ENCODE results near the gene APCDD1.

APCDD1 gene

DNA sequence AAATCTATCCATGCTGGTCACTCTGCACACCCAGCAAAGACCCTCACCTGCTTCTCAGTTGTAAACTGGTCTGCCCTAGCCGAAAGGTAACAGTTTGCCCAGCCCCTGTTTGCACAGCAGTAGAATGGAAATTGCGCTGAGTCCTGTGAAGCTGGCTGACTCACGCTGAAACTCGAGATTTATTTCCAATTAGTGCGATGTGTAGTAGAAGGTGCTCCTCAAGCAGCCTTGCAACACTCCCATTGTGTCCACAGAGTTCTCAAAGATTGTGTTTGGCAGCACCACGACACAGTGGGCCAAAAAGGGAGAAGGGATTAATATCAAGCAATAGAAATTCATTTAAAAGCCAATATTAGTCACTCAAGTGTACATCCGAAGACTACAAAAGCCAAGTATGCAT lies 21.7 kb upstream of the APCDD1 start:
- no peak for DNase-seq (ENCODE audit: low spot score)

DNA sequence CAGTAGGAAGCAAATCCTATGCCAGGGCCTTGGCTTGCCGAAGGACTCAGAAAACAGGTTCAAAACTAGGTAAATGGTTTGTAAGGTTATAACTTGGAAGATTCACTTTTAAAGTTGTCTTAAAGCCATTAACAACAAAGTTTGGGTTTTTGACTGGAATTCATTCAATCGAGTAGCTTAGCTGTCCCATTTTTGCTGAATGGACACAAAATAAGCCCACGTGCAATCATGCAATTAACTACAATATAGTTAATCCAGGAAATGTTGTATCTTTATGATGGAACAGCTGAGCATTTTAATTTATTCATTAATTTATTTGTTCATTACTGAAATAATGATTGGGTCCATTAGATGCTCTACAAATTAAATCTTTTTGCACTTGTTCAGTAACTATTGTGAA lies 18.3 kb upstream of the APCDD1 start:
- no peak for DNase-seq (ENCODE audit: low spot score)

DNA sequence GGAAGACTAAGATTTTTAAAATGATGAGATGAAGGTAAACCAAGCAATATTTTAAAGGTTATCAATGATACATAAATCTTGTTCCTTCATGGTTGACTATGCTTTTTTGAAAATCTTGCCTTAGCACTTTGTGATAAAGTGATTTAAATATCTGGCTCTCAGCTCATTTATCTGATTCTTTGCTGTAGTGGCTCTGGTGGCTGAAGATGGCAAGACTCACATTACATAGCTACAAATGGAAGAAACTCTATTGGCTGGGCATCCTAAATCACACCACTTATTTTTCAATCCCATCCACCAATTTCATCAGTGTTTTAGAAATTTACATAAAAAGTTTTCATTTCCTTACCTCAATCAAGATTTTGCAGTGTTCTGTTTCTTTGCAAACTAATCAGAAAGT lies 16.6 kb upstream of the APCDD1 start:
- DNase-seq (ENCODE audit: low spot score), result no peak

DNA sequence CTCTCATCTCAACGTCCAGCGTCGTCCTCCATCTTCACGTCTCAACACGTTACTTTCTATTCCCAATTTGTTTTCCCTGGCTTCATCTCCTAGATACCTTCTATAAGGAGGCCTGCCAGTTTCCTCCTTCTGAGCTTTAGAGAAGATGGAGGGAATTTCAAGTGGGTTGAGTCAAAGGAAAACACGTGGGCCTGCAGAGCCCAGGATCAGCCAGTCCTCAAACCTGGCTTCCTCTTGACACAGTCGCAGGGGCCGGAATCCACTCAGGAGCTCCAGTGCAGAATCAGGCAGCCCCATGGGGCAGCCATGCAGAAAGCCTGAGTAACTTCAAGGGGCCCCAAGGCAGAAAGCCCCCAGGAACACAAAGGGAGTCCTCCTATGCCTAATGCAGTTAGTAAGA lies 14.5 kb upstream of the APCDD1 start:
- DNase-seq (ENCODE audit: low spot score), result no peak

DNA sequence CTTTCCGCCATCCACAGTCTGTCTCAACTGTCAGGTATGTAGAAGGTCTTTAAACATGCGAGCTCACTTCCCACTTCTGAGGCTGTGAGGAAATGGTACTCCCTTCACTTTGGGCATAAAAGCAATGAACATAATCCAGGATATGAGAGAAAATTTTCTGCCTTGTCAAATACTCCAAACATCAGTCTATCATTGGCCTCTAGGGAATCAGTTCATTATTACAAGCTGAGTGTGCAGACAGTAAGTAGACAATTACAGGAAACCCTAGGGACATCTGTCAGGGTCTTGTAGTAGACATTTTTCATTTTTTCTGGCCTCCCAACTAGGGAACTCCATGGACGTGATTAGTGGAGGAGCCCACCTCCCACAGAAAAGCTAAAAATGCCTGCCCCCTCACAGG lies 13.6 kb upstream of the APCDD1 start:
- DNase-seq (ENCODE audit: low spot score), result no peak

DNA sequence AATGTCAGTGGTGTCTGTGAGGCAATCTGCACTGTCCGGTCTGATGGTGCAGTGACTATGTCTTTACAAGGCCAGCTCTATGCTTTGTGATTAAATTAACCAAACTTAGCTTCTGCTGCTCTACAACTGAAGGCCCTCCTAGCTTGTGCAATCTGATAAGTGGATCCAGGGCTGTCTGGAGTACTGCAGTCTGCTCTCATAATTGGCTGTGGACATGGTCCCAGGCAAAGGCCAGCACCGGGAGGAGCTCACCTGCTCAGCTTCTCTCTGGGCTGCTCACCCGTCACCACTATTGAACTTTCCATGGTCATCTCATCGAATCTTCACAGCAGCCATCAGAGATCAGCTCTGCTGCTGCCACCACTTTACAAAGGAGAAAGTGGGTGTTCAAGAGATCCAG lies 13.0 kb upstream of the APCDD1 start:
- no peak for DNase-seq (ENCODE audit: low spot score)

DNA sequence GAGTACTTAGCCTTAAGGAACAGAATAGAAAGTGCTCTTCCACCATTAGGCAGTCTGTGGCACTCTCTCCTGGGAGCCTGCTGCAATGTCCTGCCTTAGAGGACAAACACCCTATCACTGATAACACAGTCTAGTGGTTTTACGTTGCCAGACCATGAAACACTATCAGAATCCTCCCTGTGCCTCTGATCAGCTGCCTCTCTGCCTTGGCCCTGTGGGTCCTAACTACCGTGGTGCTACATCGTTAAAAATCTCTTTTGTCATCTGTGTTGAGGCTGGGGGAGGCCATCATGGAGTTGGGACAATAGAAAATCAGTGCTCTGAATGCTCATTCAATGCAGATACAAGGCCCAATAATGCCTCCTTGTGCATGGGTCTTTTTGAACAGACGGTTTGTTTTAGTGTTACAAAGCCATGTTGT lies 11.9 kb upstream of the APCDD1 start:
- DNase-seq (ENCODE audit: low spot score), result no peak

DNA sequence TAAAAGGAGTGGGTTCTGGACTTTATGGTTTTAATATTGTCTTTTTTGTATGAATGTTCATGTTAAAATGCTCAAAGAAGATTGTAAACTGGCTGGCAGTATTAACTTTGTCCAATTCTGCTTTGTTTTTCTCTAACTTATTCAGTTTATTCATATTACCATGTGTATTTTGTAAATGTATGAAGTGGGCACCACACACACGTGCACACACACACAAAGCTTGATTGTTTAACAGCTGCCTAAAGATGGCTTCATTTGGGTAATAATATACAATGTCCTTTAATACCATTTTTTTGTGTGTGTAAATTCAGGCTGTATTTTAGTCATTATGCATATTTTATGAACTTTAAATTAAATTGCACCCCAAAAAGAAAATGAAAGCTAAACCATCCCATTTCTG lies 11.4 kb upstream of the APCDD1 start:
- DNase-seq (ENCODE audit: low spot score), result no peak

DNA sequence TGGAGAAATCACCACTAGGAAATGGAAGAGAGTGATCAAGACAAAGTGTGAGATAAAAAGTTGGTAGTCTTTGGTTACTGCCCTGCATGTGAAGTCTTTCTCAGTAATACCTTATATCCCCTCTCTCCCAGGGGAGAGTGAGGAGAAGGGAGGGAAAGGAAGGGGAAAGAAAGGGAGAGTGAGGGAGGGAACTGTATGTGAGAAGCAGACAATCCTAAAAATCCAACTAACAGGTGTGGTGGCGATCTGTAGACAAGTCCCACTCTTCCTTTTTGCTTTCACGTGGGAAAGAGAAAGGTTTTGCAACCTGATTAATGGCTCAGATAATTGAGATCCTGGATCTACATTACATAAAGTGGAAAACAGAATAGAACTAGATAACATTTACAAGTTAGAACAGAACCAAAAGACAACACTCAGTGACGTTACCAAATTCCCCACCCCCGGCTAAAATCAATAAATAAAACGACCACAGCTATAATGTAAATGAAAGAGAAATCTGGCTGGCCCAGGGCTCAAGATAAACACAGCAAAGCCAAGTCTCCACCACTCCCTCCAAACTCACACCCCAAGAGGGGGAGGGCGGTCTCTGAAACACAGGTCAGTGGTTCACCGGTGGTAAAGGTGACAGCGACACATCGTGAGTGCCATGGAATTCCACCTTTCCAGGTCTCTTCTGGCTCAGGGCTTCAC lies 10.0 kb upstream of the APCDD1 start:
- DNase-seq (ENCODE audit: low spot score), result no peak

DNA sequence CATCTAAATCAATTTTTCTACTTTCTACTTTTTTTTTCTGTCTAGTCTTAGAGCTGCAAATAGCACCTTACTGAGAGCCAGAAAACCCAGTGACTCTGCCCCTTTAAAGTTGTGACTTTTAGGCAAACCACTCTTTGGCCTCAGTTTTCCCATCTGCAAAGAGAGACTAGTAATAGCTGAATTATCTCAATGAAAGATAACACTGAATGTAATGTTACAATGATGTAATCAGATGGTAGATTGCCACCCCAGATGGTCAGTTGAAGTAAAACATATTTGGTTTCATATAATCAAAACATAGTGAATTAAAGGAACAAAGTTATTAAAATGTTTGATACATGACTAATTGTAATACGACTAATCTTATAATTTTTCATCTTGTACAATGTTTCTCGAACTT lies 5.0 kb upstream of the APCDD1 start:
- no peak for DNase-seq (ENCODE audit: low spot score)

DNA sequence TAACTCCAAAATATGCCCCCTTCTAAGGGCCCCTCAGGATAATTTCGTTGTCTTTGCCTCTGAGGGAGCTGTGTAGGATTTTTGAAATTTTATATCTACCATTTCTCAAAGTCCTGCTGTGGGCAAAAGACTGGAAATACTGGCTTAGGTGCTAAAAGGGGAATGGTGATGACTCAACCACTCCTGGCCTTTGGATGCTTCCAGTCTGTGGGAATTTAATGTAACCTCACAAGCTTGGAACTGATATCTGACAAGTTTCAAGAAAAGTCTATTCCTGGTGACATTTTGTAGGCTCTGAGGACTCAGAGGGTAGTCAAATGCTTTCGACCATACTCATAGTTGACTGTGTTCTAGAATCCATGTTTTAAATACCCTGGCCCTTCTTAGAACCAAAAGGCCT lies 3.4 kb upstream of the APCDD1 start:
- DNase-seq (ENCODE audit: low spot score), result no peak

DNA sequence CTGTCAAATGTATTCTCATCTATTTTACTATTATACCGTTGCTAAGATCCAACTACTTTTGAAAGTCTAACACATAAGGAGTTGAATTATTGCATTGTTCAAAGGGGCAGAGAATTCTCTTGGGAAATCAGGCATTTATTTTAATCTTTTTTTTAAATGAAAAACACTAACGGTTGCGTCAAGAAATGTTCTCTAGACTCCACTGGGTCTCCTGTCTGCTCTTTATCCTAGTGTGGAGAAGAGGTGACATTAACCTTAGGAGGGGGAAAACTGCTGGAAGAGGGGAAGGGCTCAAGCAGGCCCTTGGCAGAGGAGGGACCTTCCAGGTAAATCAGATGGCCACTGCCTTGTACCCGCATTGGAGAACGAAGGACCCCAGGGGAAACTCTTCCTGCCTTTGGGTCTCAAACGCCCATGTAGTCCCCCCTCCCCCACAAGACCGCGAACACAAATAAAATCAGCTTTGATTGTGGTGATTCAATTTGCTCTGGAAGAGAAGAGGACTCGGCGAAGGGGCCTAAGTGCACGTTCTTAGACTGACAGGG lies 1.1 kb upstream of the APCDD1 start:
- DNase-seq (ENCODE audit: low spot score), result no peak

DNA sequence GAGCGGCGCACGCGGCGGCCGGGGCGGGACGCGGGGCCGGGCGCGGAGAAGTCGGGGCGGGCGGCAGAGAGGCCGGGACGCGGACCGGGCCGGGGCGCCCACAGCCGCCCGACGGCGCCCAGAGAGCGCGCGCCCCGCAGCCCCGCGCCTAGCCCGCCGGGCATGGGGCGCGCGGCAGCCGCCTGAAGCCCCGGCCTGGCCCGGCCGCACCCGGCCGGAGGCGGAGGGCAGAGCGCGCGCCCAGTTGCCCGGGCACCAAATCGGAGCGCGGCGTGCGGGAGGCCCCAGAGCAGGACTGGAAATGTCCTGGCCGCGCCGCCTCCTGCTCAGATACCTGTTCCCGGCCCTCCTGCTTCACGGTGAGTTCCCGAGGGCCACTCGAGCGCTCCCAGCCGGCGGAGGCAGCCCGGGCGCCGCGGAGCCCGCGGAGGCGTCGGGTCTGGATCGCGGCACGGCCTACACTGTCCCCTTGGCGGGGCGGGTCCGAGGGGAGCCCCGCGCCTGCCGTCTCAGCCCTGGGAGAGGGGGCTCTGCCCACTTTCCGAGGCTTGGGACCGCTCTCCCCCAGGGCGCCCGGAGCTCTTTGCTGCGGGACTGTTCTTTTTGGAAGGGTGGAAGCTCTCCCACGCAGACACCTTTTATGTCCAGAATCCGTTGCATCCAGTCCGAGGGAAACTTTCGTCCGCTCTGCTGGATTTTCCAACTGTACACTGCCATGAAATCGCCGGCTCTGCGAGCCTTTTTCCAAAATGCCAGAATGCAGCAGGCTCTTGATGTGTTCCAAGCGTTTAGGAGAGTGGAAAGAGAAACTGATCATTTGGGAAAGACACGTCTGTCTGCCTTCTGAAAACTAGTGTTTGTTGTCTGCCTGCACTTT lies 484 bp downstream of the APCDD1 start:
- DNase-seq (ENCODE audit: low spot score), result peak; percentile 51

DNA sequence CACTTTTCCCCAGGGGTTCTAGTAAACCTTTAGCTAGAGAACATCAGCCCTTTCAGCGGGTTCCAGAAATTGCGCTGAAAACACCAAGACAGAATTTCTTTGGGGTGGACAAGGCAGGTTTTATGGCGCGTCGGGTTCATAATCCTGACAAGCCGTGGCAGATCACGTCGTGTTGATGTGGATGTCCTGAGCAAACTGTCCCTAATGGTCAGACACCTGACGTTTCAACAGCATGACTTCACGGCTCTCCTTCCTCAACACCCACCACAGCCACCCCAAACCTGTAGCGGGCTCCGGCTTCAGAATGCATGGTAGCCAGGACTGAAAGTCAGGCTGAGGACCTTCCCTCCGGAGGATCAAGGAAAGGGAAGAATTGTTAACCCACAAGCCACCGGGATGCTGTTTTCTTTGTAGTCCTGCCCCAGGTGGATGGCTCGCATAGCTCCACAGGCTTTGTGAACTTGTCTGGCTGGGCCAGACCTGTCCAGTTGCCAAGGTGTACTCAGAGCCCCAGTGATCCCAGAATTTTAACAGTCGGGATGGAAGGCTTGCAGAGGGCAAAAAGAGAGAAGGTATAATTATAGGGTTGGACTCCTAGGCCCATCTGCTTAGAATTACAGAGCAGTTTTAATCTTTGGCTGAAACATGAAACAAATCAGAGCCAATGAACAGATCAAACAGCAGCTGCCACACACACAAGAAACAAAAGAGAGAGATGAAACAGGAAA lies 1.5 kb downstream of the APCDD1 start:
- DNase-seq (ENCODE audit: low spot score), result no peak

DNA sequence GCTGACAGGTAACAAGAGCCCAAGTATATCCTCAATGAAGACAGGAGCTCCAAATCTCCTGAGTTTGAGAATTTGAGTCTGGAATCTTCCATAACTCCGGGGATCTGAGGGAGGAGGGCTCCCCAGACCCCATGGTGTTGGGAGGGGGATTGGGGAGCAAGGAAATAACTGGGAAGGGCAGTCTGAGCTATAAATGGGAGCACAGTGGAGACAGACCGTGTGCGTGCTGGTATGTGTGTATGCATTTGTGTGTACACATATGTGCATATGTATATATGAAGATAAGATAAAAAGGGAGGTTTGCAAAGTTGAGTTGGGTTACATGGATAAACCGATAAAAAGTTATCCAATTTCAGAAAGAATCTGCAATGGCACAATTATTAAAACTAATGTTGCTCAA lies 2.3 kb downstream of the APCDD1 start:
- no peak for DNase-seq (ENCODE audit: low spot score)

DNA sequence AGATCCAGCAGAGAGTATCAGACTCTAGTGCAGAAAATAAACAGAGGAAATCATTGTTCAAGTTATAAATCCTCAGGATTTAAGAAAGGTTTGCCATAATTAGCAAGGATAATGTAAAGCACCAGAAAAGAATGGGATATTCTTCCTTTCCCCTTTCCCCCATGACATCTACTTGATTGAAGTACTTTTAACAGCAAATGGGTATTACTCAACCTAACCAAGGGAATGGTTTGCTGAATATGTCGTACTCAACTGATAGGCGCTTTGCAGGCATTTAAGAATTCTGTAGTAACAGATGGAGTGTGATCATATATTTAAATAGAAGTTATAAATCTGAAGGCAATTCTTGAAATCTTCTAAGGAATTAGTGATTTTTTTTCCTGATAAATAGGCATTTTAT lies 2.7 kb downstream of the APCDD1 start:
- no peak for DNase-seq (ENCODE audit: low spot score)

DNA sequence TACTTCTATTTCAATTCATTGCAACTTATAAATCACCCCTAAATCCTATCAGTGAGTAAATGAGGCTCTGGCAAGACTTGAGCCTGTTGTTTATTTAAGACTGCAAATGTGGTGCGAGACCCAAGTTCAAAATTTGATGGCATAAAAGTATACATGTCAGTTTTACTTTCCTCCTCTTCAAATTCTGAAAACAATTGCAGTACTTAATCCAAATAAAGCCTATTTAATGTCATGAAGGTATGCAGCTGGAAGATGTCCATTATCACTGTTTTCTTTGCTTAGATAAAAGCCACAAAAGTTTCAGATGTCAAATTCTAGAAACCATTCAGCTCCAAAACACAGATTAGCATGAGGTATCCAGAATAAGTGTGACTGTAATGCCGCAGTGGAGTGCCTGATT lies 3.3 kb downstream of the APCDD1 start:
- DNase-seq (ENCODE audit: low spot score), result no peak

DNA sequence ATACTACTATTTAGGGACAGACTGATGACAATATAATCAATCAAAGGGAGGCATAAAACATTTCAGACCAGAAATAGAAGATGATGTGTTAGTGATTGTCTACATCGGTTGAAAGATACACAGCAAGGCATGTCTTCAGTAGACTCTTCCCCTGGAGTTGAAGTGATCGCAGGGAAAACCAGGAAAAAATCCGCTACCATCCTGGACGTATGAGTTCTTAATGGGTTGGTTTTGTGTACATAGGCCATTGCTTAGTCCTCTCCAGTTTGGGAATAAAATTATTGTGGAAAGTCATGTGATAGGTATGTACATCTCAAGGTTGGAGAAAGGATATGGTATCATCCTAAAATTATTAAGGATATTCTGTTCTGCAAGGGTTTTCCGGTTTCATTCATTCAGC lies 4.3 kb downstream of the APCDD1 start:
- no peak for DNase-seq (ENCODE audit: low spot score)

DNA sequence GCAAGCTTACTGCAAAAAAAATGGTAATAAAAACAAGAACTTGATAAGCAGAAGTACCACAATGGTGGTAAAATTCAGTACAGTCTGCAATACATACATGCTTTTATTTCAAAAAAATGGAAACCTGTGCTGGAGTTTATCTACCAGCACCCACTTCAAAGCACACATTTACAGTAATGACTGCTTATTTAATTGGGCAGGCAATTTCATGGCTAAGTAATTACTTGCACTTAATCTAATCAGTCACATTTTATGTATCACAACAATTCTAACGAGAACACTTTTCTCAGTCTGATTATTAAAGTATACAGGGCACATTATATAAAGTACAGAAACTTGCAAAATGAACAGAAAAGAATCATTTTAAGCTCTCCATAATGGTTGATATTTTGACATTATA lies 5.2 kb downstream of the APCDD1 start:
- no peak for DNase-seq (ENCODE audit: low spot score)

DNA sequence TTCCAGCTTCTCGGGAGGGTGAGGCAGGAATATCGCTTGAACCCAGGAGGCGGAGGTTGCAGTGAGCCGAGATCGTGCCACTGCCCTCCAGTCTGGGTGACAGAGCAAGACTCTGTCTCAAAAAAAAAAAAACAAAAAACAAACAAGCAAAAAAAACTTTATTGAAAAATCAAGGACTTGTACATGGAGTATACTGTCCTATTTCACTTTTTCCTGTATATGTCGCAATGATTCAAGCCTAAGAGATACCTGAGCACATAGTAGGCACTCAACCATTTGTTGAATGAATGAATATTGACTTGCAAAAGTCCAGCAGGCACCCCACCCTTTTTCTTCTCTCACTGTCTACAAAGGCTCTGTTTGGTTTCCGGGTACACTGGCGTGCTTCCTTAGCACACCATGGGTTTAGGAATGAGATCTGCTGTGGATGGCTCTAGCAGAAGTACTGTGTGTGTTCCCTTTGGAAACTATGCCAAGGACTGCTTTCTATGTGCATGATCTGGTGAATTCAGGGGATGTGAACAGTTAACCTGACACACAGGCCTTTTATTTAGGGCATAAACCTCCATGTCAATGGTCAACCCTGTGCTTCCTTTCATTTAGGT lies 6.1 kb downstream of the APCDD1 start:
- no peak for DNase-seq (ENCODE audit: low spot score)

DNA sequence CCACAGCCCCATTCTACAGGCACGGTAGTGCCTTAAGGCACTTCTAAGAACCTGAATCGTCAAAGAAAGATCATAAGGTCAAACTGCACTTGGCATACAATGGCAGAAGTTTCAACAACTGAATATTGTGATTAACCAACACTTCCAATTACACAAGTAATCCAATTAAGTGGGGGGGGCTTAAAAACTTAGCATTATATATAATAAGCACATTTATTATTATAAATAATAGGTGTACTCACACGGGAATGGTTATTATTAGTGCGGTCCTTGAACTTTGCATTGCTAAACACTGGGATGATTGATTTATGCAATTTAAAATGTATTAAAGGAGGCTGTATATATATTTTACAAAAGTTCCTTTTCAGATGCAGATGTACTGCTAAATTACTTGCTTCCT lies 7.6 kb downstream of the APCDD1 start:
- DNase-seq (ENCODE audit: low spot score), result no peak

DNA sequence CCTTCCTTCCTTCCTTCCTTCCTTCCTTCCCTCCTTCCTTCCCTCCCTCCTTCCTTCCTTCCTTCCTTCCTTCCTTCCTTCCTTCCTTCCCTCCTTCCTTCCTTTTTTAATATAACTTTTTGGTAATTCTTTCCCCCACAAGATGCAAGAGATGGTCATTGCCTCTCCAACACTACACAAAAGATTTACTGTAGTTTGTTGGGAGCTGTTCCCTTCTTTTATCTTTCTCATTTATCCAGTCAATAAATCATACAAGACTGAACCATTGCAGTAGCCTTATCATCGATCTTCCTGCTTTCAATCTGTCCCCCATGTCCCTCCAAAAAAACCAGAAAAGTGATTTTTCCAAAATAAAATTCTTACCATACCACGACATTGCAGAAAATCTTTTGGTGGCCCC lies 8.2 kb downstream of the APCDD1 start:
- DNase-seq (ENCODE audit: low spot score), result no peak

Data from HuH-7.5 (cell line).